SU-DHL-6 (cell line): ENCODE results near the gene FCGR2B.

Experiments used
- H2AFZ ChIP-seq: fragments of 200-600 bp; sonication (generic); 2 replicates; pipeline ENCODE4 v1.6.1; 2014; ENCODE audit warnings: low read depth, mild to moderate bottlenecking, moderate library complexity, mixed read lengths, antibody characterized with exemption, low read length; ENCODE audit not compliant: severe bottlenecking
- H3F3A ChIP-seq: fragments of 200-600 bp; shearing (Covaris generic); 2 replicates; pipeline ENCODE4 v1.6.0; 2016; ENCODE audit warnings: antibody characterized with exemption, mild to moderate bottlenecking; ENCODE audit not compliant: insufficient read depth
- H3K27ac ChIP-seq: fragments of 200-600 bp; sonication (generic); 2 replicates; pipeline ENCODE4 v1.5.1; 2016; ENCODE audit warnings: low read depth, mild to moderate bottlenecking, low read length, moderate library complexity, mixed read lengths
- H3K27me3 ChIP-seq: fragments of 200-600 bp; sonication (generic), shearing (Covaris generic); 2 replicates; pipeline ENCODE4 v1.6.0; 2014; ENCODE audit warnings: mild to moderate bottlenecking, low read length
- H3K36me3 ChIP-seq: fragments of 200-600 bp; sonication (generic); 2 replicates; pipeline ENCODE4 v1.6.1; 2014; ENCODE audit warnings: mild to moderate bottlenecking, low read length, mixed read lengths
- H3K4me2 ChIP-seq: fragments of 300-600, 200-600 bp; shearing (Covaris generic), sonication (generic); 2 replicates; pipeline ENCODE4 v1.6.0; 2014; ENCODE audit warnings: low read length, low read depth, mild to moderate bottlenecking; ENCODE audit not compliant: poor library complexity, severe bottlenecking
- H3K4me3 ChIP-seq: fragments of 200-600 bp; sonication (generic); 2 replicates; pipeline ENCODE4 v1.5.1; 2014; ENCODE audit warnings: antibody characterized with exemption, low read length, mild to moderate bottlenecking, mixed read lengths; ENCODE audit not compliant: insufficient read depth, poor library complexity, severe bottlenecking
- H3K79me2 ChIP-seq: fragments of 200-600 bp; sonication (generic); 2 replicates; pipeline ENCODE4 v1.6.1; 2014; ENCODE audit warnings: mild to moderate bottlenecking, low read length, moderate library complexity; ENCODE audit not compliant: insufficient read depth
- H3K9ac ChIP-seq: fragments of 200-600 bp; sonication (generic); 2 replicates; pipeline ENCODE4 v1.7.0; 2014; ENCODE audit warnings: mild to moderate bottlenecking, low read length
- H3K9me2 ChIP-seq: fragments of 200-600 bp; sonication (generic); replicated peaks from 2 replicates; pipeline ENCODE4 v1.6.1; 2014; ENCODE audit warnings: low read length; ENCODE audit not compliant: insufficient read depth
- H3K9me3 ChIP-seq: fragments of 200-600 bp; sonication (generic); 2 replicates; pipeline ENCODE4 v1.6.1; 2014; ENCODE audit warnings: low read length, mixed read lengths; ENCODE audit not compliant: insufficient read depth
- H4K20me1 ChIP-seq: fragments of 200-600 bp; sonication (generic); 2 replicates; pipeline ENCODE4 v1.6.1; 2014; ENCODE audit warnings: low read depth, mild to moderate bottlenecking, antibody characterized with exemption, low read length, moderate library complexity, mixed read lengths
- EZH2phosphoT487 ChIP-seq: fragments of 200-600 bp; sonication (generic), shearing (Covaris generic); conservative IDR thresholded peaks from 2 replicates; pipeline ENCODE4 v1.6.1; 2018; ENCODE audit warnings: mild to moderate bottlenecking, antibody characterized with exemption, low read length, moderate library complexity, mixed read lengths
- TF ChIP-seq, protein P1 (sequence below): fragments of 200-600 bp; sonication (generic); IDR thresholded peaks from one replicate; pipeline ENCODE4 v1.5.1; 2017; ENCODE audit warnings: antibody characterized with exemption, mild to moderate bottlenecking, low read length, moderate library complexity; ENCODE audit not compliant: insufficient read depth, poor library complexity, severe bottlenecking

The FCGR2B gene

DNA sequence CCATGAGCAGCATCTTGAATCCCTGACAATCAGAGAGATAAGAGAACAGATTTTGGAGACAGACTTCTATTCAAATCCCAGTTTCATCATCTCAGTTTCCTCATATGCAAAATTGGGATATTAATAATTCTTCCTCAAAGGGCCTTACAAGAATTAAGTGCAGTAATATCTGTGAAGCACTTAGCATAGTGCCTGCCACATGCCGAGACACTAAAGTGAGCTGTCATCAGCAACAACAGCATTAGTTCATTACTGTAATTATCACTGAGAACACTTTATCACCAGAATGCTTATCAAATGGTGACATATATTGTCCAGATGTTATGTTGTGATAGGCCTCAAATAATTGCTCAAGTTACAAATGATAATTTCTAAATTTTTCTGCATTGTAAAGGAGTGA lies 57.5 kb downstream of the FCGR2B start:
- Histone ChIP-seq H3K9me2 (no peaks in the 10 kb centered on the region), H3K27ac (no peak overlapping the region), H3K79me2 (no peaks in the 10 kb centered on the region), H3K4me3 (no peak overlapping the region), H3K4me2 (peak overlapping the region; percentile 18), H3K9me3 (no peaks in the 10 kb centered on the region), H2AFZ (no peak overlapping the region), H3F3A (peaks cover 14% of the 10 kb centered on the region), H4K20me1 (no peaks in the 10 kb centered on the region), H3K27me3 (no peaks in the 10 kb centered on the region), H3K36me3 (no peaks in the 10 kb centered on the region), H3K9ac (no peak overlapping the region)
- TF ChIP-seq, protein P1, sequence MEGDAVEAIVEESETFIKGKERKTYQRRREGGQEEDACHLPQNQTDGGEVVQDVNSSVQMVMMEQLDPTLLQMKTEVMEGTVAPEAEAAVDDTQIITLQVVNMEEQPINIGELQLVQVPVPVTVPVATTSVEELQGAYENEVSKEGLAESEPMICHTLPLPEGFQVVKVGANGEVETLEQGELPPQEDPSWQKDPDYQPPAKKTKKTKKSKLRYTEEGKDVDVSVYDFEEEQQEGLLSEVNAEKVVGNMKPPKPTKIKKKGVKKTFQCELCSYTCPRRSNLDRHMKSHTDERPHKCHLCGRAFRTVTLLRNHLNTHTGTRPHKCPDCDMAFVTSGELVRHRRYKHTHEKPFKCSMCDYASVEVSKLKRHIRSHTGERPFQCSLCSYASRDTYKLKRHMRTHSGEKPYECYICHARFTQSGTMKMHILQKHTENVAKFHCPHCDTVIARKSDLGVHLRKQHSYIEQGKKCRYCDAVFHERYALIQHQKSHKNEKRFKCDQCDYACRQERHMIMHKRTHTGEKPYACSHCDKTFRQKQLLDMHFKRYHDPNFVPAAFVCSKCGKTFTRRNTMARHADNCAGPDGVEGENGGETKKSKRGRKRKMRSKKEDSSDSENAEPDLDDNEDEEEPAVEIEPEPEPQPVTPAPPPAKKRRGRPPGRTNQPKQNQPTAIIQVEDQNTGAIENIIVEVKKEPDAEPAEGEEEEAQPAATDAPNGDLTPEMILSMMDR = no peak
- TF ChIP-seq EZH2phosphoT487 = no peak

DNA sequence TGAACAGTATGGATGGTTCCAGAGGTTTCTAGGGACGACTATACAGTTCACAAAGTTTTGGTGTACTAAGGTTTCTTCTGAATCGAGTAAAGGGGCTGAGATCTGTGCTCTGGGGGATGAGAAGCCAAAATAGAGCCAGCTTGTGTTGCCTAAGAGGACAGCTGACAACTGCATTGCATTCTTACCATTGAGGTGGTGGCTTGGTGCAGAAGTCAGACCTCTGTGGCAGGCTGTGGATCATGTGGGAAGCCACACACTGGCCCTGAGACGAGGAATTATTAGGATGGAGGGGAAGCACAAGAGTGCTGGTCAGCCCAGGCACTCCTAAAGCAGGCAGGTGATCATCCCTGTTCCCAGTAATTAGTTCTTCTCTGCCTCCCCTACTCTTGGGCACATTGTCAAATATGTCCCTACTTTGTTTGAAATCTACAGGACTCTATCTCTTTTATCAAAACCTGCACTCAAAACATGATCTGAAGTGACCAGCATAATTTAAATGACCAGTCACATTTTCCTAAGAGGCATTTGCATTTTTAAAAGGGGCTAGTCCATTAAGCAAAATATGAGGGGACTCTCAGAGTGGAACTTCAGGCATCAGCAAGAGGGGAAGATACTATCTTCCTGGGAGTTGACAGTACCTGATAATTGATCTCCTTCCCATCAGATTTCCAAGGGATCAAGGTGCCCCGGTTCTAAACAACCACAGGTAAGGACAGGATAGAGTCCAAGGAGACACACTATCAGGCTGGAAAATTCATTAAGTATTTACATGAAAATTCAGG lies 58.2 kb downstream of the FCGR2B start, which contains the start of gene FCRLB:
TSS of gene FCRLB (plus strand) at position 589 of the 782 bp plus-strand sequence. CDS start 1,129 bp downstream, outside the sequence.
- H3K9ac ChIP-seq = no peak within 1 kb of the TSS
- no peaks in the 10 kb centered on the region for H3K9me2 ChIP-seq
- H3K36me3 ChIP-seq = no peaks in the 10 kb centered on the region
- peak within 1 kb of the TSS; percentile 18 for H3K4me2 ChIP-seq
- H2AFZ ChIP-seq = no peak within 1 kb of the TSS
- H3K79me2 ChIP-seq = no peaks in the 10 kb centered on the region
- no peak within 1 kb of the TSS for H3K27ac ChIP-seq
- H4K20me1 ChIP-seq = no peaks in the 10 kb centered on the region
- no peak within 1 kb of the TSS for H3K4me3 ChIP-seq
- no peaks in the 10 kb centered on the region for H3K27me3 ChIP-seq
- H3F3A ChIP-seq = peaks cover 13% of the 10 kb centered on the region
- TF ChIP-seq EZH2phosphoT487 = no peak
- TF ChIP-seq, protein P1 = no peak
- no peaks in the 10 kb centered on the region for H3K9me3 ChIP-seq

DNA sequence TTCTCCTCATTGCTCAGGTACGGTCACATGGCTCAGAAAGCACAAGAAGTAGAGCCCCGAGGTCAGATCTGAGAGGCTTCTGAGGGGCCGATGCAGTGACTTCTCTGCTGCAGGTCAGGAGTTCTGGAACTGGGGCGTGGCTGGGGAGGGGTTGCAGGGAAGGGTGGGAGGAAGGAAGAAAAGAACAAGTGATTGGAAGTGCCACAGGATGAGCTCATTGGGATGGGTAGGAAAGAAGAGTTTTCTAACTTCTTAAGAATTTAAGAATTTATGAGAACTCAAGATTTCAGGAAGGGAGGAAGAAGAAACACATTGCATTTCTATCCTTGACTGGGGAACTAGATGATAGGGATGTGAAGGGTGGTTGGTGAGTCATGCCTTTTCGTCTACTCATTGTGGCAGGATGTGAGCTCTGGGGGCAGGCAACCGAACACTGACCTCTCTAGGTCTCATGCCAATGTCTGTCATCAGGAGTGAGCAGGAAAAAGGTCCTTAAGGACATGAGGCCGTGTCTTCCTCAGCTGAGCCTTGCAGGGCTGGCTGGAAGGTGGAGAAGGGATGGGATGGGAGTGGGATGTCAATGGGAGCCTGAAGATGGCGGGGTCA lies 58.9 kb downstream of the FCGR2B start:
- H3K4me2 ChIP-seq = no peak overlapping the region
- TF ChIP-seq, protein P1 = no peak
- no peak for TF ChIP-seq EZH2phosphoT487
- H4K20me1 ChIP-seq = no peaks in the 10 kb centered on the region
- no peaks in the 10 kb centered on the region for H3K79me2 ChIP-seq
- H3K9me3 ChIP-seq = no peaks in the 10 kb centered on the region
- no peaks in the 10 kb centered on the region for H3K27me3 ChIP-seq
- H2AFZ ChIP-seq = no peak overlapping the region
- H3K27ac ChIP-seq = no peak overlapping the region
- no peaks in the 10 kb centered on the region for H3K9me2 ChIP-seq
- no peak overlapping the region for H3K9ac ChIP-seq
- H3F3A ChIP-seq = peaks cover 12% of the 10 kb centered on the region; the same call in 1 of the 2 replicates
- H3K36me3 ChIP-seq = no peaks in the 10 kb centered on the region
- H3K4me3 ChIP-seq = no peak overlapping the region
